ENCODE data around the gene ABCA4. TPM values are rescaled to one million over a fixed set of nuclear protein-coding genes. Genes with fewer than 3 reads are reported as not detected.

ABCA4 gene
- total and polyA plus RNA-seq, 11 donors = 0.04 to 0.37 (median 0.16) TPM; not detected in 2

GRCh38 chr1:93976711-93977597 lies 144.0 kb downstream of the ABCA4 start:
- ATAC-seq = no peak
- Histone ChIP-seq H3K36me3 (no peaks in the 10 kb centered on the region), H3K9me3 (no peaks in the 10 kb centered on the region), H3K27me3 (no peaks in the 10 kb centered on the region), H3K4me3 (no peak overlapping the region), H3K4me1 (peaks cover 0 to 23% (median 8%) of the 10 kb centered on the region in 12 donors), H3K27ac (no peak overlapping the region)
- intact Hi-C loops (cut with DNase I) = no loop called here
- TF ChIP-seq, protein P1, sequence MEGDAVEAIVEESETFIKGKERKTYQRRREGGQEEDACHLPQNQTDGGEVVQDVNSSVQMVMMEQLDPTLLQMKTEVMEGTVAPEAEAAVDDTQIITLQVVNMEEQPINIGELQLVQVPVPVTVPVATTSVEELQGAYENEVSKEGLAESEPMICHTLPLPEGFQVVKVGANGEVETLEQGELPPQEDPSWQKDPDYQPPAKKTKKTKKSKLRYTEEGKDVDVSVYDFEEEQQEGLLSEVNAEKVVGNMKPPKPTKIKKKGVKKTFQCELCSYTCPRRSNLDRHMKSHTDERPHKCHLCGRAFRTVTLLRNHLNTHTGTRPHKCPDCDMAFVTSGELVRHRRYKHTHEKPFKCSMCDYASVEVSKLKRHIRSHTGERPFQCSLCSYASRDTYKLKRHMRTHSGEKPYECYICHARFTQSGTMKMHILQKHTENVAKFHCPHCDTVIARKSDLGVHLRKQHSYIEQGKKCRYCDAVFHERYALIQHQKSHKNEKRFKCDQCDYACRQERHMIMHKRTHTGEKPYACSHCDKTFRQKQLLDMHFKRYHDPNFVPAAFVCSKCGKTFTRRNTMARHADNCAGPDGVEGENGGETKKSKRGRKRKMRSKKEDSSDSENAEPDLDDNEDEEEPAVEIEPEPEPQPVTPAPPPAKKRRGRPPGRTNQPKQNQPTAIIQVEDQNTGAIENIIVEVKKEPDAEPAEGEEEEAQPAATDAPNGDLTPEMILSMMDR (IDR thresholded peaks at IDR 0.05) = no peak
- no peak for TF ChIP-seq POLR2A (IDR thresholded peaks at IDR 0.05)
- DNase-seq = no peak

DNA sequence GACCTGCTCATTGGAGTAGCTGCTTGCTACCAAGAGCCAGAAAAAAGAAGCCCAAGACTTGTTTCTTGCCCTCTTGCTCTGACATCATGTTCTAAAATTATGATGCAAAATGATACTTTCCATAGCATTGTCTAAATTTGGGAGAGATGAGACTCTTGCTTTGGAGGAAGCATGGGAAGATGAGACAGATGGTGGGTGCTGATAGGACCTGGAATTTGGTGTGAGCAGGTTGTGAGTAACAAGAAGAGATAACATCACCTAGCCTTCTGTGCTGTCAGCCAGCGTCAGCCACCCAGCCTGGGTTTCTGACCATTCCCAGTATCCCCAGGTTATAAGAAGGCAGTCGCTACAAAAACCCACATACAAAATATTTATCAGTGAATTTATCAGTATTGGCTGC lies 144.7 kb downstream of the ABCA4 start:
- TF ChIP-seq, protein P1 (IDR thresholded peaks at IDR 0.05) = no peak
- TF ChIP-seq POLR2A (IDR thresholded peaks at IDR 0.05) = no peak
- Histone ChIP-seq H3K9me3 (no peaks in the 10 kb centered on the region), H3K4me1 (peaks cover 0 to 23% (median 8%) of the 10 kb centered on the region in 12 donors), H3K4me3 (no peak overlapping the region), H3K27ac (no peak overlapping the region), H3K27me3 (no peaks in the 10 kb centered on the region), H3K36me3 (no peaks in the 10 kb centered on the region)
- ATAC-seq = no peak
- 60 to 94% (median 81%) methylated on average over 2 of the region's 2 CpGs for WGBS, 4 donors
- intact Hi-C loops (cut with DNase I) = no loop called here
- no peak for DNase-seq

GRCh38 chr1:93972341-93972740 lies 148.6 kb downstream of the ABCA4 start:
- WGBS, 4 donors = 59 to 83% (median 70%) methylated on average over 2 of the region's 2 CpGs

GRCh38 chr1:93969887-93970286 lies 151.1 kb downstream of the ABCA4 start:
- H3K4me3 ChIP-seq = no peak overlapping the region
- H3K27me3 ChIP-seq = no peaks in the 10 kb centered on the region
- H3K27ac ChIP-seq = no peak overlapping the region
- H3K36me3 ChIP-seq = no peaks in the 10 kb centered on the region
- TF ChIP-seq, protein P1 (IDR thresholded peaks at IDR 0.05) = no peak
- TF ChIP-seq POLR2A (IDR thresholded peaks at IDR 0.05) = no peak
- WGBS, 4 donors = 80 to 94% (median 91%) methylated on average over 3 of the region's 3 CpGs
- H3K9me3 ChIP-seq = no peaks in the 10 kb centered on the region
- peaks cover 0 to 5% (median 0%) of the 10 kb centered on the region in 12 donors for H3K4me1 ChIP-seq
- DNase-seq (no peak), ATAC-seq (no peak)
- intact Hi-C loops (cut with DNase I) = no loop called here

More at GRCh38 chr1:93972341-93972740, 148.6 kb downstream of the ABCA4 start:
- H3K27me3 ChIP-seq = no peaks in the 10 kb centered on the region
- no peak for TF ChIP-seq POLR2A (IDR thresholded peaks at IDR 0.05)
- TF ChIP-seq, protein P1 (IDR thresholded peaks at IDR 0.05) = no peak
- DNase-seq (no peak), ATAC-seq (no peak)
- H3K4me3 ChIP-seq = no peak overlapping the region
- no peak overlapping the region for H3K27ac ChIP-seq
- no peaks in the 10 kb centered on the region for H3K9me3 ChIP-seq
- intact Hi-C loops (cut with DNase I) = no loop called here
- no peaks in the 10 kb centered on the region for H3K36me3 ChIP-seq
- peaks cover 0 to 4% (median 0%) of the 10 kb centered on the region in 12 donors for H3K4me1 ChIP-seq
